NT2/D1 (cell line): Measurements from ENCODE around the gene WDR82.

Experiments
- DNase-seq: peaks from one replicate; pipeline ENCODE4 v3.0.0-alpha.2; 2011; ENCODE audit warnings: low read depth, low spot score
- H3K27me3 ChIP-seq: 2 replicates; pipeline ENCODE4 v1.6.0; 2011; ENCODE audit warnings: mild to moderate bottlenecking; ENCODE audit not compliant: insufficient read length, insufficient read depth
- H3K36me3 ChIP-seq: 2 replicates; pipeline ENCODE4 v1.6.1; 2011; ENCODE audit warnings: mild to moderate bottlenecking, low read length, mixed read lengths; ENCODE audit not compliant: insufficient read depth, insufficient read length
- H3K4me1 ChIP-seq: 2 replicates; pipeline ENCODE4 v1.5.1; 2011; ENCODE audit not compliant: insufficient read depth, insufficient read length
- H3K4me3 ChIP-seq: 2 replicates; pipeline ENCODE4 v1.5.1; 2011; ENCODE audit warnings: low read depth; ENCODE audit not compliant: insufficient read length
- H3K9ac ChIP-seq: 2 replicates; pipeline ENCODE4 v1.6.0; 2011; ENCODE audit warnings: low read depth; ENCODE audit not compliant: insufficient read length
- H3K9me3 ChIP-seq: 2 replicates; pipeline ENCODE4 v1.5.1; 2011; ENCODE audit warnings: mild to moderate bottlenecking, low read length; ENCODE audit not compliant: insufficient read depth
- SUZ12 ChIP-seq: IDR thresholded peaks from 2 replicates; pipeline ENCODE4 v1.6.1; 2011; ENCODE audit not compliant: insufficient read length, insufficient read depth; ENCODE audit errors: extremely low read depth
- YY1 ChIP-seq: IDR thresholded peaks from 2 replicates; pipeline ENCODE4 v1.6.1; 2011; ENCODE audit not compliant: insufficient read length, insufficient read depth
- ZNF274 ChIP-seq: IDR thresholded peaks from 2 replicates; pipeline ENCODE4 v1.6.1; 2011; ENCODE audit warnings: mild to moderate bottlenecking, low read depth, low read length

The WDR82 gene

DNA sequence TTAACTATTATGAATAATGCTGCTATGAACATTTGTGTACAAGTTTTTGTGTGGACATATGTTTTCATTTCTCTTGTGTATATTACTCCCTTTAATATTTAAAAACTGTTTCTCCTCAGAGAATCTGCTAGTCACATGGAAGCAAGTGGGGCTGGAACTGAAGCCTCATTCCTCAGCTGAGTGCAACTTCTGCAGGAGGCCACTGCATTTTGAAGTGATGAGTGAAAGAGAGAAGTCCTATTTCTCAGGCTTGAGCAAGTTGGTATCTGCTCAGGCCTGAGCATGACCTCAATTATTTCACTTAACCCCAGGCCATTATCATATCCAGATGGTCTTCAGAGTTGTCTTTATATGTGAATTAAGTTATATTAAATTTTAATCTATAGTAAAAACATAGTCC, 64.5 kb downstream of the WDR82 start:
- Histone ChIP-seq H3K4me3 (no peak overlapping the region), H3K4me1 (peaks cover 4% of the 10 kb centered on the region), H3K9me3 (no peaks in the 10 kb centered on the region), H3K9ac (no peak overlapping the region), H3K36me3 (peaks cover 74% of the 10 kb centered on the region), H3K27me3 (no peaks in the 10 kb centered on the region)
- no peak for DNase-seq
- no peak for TF ChIP-seq ZNF274

- H3K27me3 ChIP-seq: no peaks in the 10 kb centered on the region
- no peak overlapping the region for H3K9ac ChIP-seq
- no peak for TF ChIP-seq YY1
- TF ChIP-seq ZNF274: no peak
- peaks cover 83% of the 10 kb centered on the region for H3K36me3 ChIP-seq
- peaks cover 2% of the 10 kb centered on the region for H3K4me1 ChIP-seq
- H3K9me3 ChIP-seq: no peaks in the 10 kb centered on the region
- H3K4me3 ChIP-seq: no peak overlapping the region
- no peak for DNase-seq
Observed at GRCh38 chr3:52213005-52213404, 65.4 kb downstream of the WDR82 start.

GRCh38 chr3:52211268-52211891, 67.1 kb downstream of the WDR82 start:
- Histone ChIP-seq H3K9ac (no peak overlapping the region), H3K4me3 (no peak overlapping the region), H3K9me3 (no peaks in the 10 kb centered on the region), H3K4me1 (no peaks in the 10 kb centered on the region), H3K27me3 (no peaks in the 10 kb centered on the region), H3K36me3 (peaks cover 92% of the 10 kb centered on the region)
- DNase-seq: no peak
- TF ChIP-seq SUZ12 (no peak), ZNF274 (no peak), YY1 (no peak)

DNA sequence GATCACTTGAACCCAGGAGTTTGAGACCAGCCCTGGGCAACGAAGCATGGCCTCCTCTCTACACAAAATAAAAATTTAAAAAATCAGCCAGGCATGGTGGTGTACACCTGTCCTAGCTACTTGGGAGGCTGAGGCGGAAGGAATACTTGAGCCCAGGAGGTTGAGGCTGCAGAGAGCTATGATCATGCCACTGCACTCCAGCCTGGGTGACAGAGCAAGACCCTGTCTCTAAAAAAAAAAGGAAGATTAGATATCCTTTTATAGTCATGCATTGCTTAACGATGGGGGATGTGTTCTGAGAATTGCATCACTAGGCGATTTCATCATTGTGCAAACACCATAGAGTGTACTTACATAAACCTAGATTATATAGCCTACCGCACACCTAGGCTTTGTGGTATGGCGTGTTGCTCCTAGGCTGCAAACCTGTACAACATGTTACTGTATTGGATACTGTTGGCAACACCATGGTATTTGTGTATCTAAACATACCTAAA, 67.9 kb downstream of the WDR82 start:
- Histone ChIP-seq H3K9me3 (no peaks in the 10 kb centered on the region), H3K36me3 (peaks cover 94% of the 10 kb centered on the region), H3K9ac (no peak overlapping the region), H3K4me1 (no peaks in the 10 kb centered on the region), H3K27me3 (no peaks in the 10 kb centered on the region), H3K4me3 (no peak overlapping the region)
- no peak for DNase-seq
- no peak for TF ChIP-seq SUZ12
- TF ChIP-seq YY1: no peak
- no peak for TF ChIP-seq ZNF274

DNA sequence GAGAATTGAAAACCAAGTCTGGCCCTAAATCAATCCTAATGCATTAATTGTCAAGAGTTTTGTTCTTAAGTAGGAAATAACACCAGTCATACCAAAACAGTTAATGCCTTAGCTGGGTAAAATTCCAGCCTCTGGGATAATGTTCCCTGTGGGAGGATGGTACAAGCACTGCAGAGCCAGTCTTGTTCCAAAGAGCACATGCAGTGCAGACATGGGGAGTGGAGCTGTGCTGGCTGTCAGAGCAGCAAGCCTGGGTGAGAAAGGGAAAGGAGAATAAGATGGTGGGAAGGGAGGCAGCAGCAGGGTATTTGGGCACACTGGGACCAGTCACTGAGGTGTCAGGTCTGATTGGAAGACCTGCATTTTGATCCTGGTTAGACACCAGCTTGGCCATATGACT, 68.4 kb downstream of the WDR82 start:
- no peak for DNase-seq
- Histone ChIP-seq H3K27me3 (no peaks in the 10 kb centered on the region), H3K4me3 (no peak overlapping the region), H3K36me3 (peaks cover 94% of the 10 kb centered on the region), H3K4me1 (no peaks in the 10 kb centered on the region), H3K9ac (no peak overlapping the region), H3K9me3 (no peaks in the 10 kb centered on the region)
- TF ChIP-seq YY1 (no peak), ZNF274 (no peak), SUZ12 (no peak)

GRCh38 chr3:52208556-52208955, 69.9 kb downstream of the WDR82 start:
- no peaks in the 10 kb centered on the region for H3K9me3 ChIP-seq
- H3K4me3 ChIP-seq: no peak overlapping the region
- TF ChIP-seq ZNF274: no peak
- no peak for TF ChIP-seq SUZ12
- no peak for TF ChIP-seq YY1
- H3K4me1 ChIP-seq: no peaks in the 10 kb centered on the region
- H3K27me3 ChIP-seq: no peaks in the 10 kb centered on the region
- no peak for DNase-seq
- H3K36me3 ChIP-seq: peaks cover 94% of the 10 kb centered on the region
- H3K9ac ChIP-seq: no peak overlapping the region

GRCh38 chr3:52205727-52206372, 72.6 kb downstream of the WDR82 start:
- Histone ChIP-seq H3K27me3 (no peaks in the 10 kb centered on the region), H3K4me1 (no peaks in the 10 kb centered on the region), H3K4me3 (no peak overlapping the region), H3K9me3 (no peaks in the 10 kb centered on the region), H3K9ac (no peak overlapping the region), H3K36me3 (peaks cover 93% of the 10 kb centered on the region)
- DNase-seq: no peak
- TF ChIP-seq ZNF274: no peak
- TF ChIP-seq SUZ12: no peak
- no peak for TF ChIP-seq YY1
